GM12878 (cell line): ENCODE results near the gene CNPY2. TPM values are rescaled to one million over a fixed set of nuclear protein-coding genes. Genes with fewer than 3 reads are reported as not detected.

Source experiments
- ATAC-seq: fragments of 200-7000 bp; cut with Tn5 transposase; 3 replicates; pipeline ENCODE4 v1.9.1; 2020; ENCODE audit warnings: mild to moderate bottlenecking, moderate library complexity
- BruUV-seq: library from RNA; stranded (reverse); fragments of 400-500 nt; replicated peaks from 2 replicates; lab custom pipeline; 2021; lab: Mats Ljungman, UMichigan
- CTCF ChIA-PET: fragments of 300-600 bp; sonication (Branson Sonifier 250); formaldehyde crosslinking; extraction: SDS; loops from one replicate; lab custom pipeline; 2021; ENCODE audit warnings: inconsistent platforms; lab: Yijun Ruan, JAX
- POLR2A ChIA-PET: fragments of 350-600 bp; formaldehyde crosslinking; extraction: SDS; loops from one replicate; lab custom pipeline; 2021; ENCODE audit warnings: inconsistent platforms; lab: Charles Lee
- RAD21 ChIA-PET: fragments of 300-600 bp; sonication (Branson Sonifier 250); formaldehyde crosslinking; loops from one replicate; lab custom pipeline; 2023; ENCODE audit warnings: antibody characterized with exemption; ENCODE audit not compliant: unreplicated experiment; lab: Charles Lee
- SMC1A ChIA-PET: fragments of 300-600 bp; sonication (Branson Sonifier 250); formaldehyde crosslinking; loops from one replicate; lab custom pipeline; 2023; ENCODE audit not compliant: unreplicated experiment, uncharacterized antibody; lab: Charles Lee
- DNase-seq: peaks from one replicate; pipeline ENCODE4 v3.0.0-alpha.2; 2011; ENCODE audit warnings: low read depth, low spot score
- FAIRE-seq: peaks from 3 replicates; lab custom pipeline; 2011; peaks lifted over from hg19 to GRCh38; lab: Jason Lieb, UNC
- H2AFZ ChIP-seq: 2 replicates; pipeline ENCODE4 v1.6.0; 2011; ENCODE audit warnings: low read depth, low read length, control low read depth; ENCODE audit not compliant: control insufficient read depth
- H3K27ac ChIP-seq: 2 replicates; pipeline ENCODE4 v1.5.1; 2011; ENCODE audit warnings: control low read depth; ENCODE audit not compliant: control insufficient read depth, insufficient read depth
- H3K27me3 ChIP-seq, 2 experiments: replicated peaks in 1 of 2; 2 replicates each; pipeline versions ENCODE4 v1.6.0 to v1.6.1; 2011; ENCODE audit warnings: low read length in 1 of 2; ENCODE audit not compliant: control insufficient read depth in 2 of 2, insufficient read depth in 2 of 2
- H3K36me3 ChIP-seq, 2 experiments: 2 replicates each; pipeline ENCODE4 v1.5.1; 2011; ENCODE audit warnings: low read length in 1 of 2; ENCODE audit not compliant: control insufficient read depth in 2 of 2, insufficient read depth in 2 of 2
- H3K4me1 ChIP-seq: 2 replicates; pipeline ENCODE4 v1.6.1; 2011; ENCODE audit warnings: mild to moderate bottlenecking, low read length, moderate library complexity, mixed read lengths; ENCODE audit not compliant: control insufficient read depth, insufficient read depth
- H3K4me2 ChIP-seq: 2 replicates; pipeline ENCODE4 v1.6.0; 2011; ENCODE audit warnings: control low read depth; ENCODE audit not compliant: control insufficient read depth, insufficient read depth
- H3K4me3 ChIP-seq: fragments of 200-600 bp; sonication (generic); 2 replicates; pipeline ENCODE4 v1.5.1; 2016
- H3K79me2 ChIP-seq: 2 replicates; pipeline ENCODE4 v1.6.0; 2011; ENCODE audit warnings: low read length; ENCODE audit not compliant: control insufficient read depth, insufficient read depth
- H3K9ac ChIP-seq: 2 replicates; pipeline ENCODE4 v1.8.0; 2011; ENCODE audit warnings: low read length, control low read depth, mixed read lengths; ENCODE audit not compliant: control insufficient read depth, insufficient read depth
- H3K9me3 ChIP-seq: replicated peaks from 3 replicates; pipeline ENCODE4 v1.5.1; 2011; ENCODE audit warnings: mild to moderate bottlenecking, low read length; ENCODE audit not compliant: control insufficient read depth, insufficient read depth
- H4K20me1 ChIP-seq: 2 replicates; pipeline ENCODE4 v1.6.0; 2011; ENCODE audit not compliant: control insufficient read depth, insufficient read depth
- ATF2 ChIP-seq: IDR thresholded peaks from 2 replicates; pipeline ENCODE4 v1.6.1; 2012; ENCODE audit warnings: low read length, inconsistent platforms
- BHLHE40 ChIP-seq, 2 experiments: fragments of 450-650 bp in 1 of 2; IDR thresholded peaks; 2 replicates each; pipeline ENCODE4 v1.6.1; 2011 to 2017; ENCODE audit warnings: low read depth in 2 of 2, borderline replicate concordance in 1 of 2, improper control_type of control experiment in 1 of 2, low read length in 1 of 2, mild to moderate bottlenecking in 1 of 2
- CEBPZ ChIP-seq: fragments of 150-350 bp; IDR thresholded peaks from 2 replicates; pipeline ENCODE4 v1.6.1; 2016; ENCODE audit warnings: low read depth, low read length
- E2F4 ChIP-seq: IDR thresholded peaks from 2 replicates; pipeline ENCODE4 v1.6.1; 2012; ENCODE audit warnings: low read depth, low read length, improper control_type of control experiment
- EED ChIP-seq: sonication (generic); IDR thresholded peaks from 2 replicates; pipeline ENCODE4 v1.6.1; 2016; ENCODE audit warnings: antibody characterized with exemption, low read depth
- ESRRA ChIP-seq: IDR thresholded peaks from 2 replicates; pipeline ENCODE4 v1.6.1; 2012; ENCODE audit warnings: mild to moderate bottlenecking, low read length, improper control_type of control experiment
- HCFC1 ChIP-seq: fragments of 150-350 bp; IDR thresholded peaks from 2 replicates; pipeline ENCODE4 v1.6.1; 2014; ENCODE audit warnings: low read length
- HDAC2 ChIP-seq: fragments of 200-600 bp; sonication (generic); IDR thresholded peaks from 2 replicates; pipeline ENCODE4 v1.6.1; 2017
- IKZF2 ChIP-seq, 2 experiments: fragments of 450-650 bp; IDR thresholded peaks; 2 replicates each; pipeline ENCODE4 v1.6.1; 2017; ENCODE audit warnings: mild to moderate bottlenecking in 2 of 2, moderate library complexity in 2 of 2
- KAT2A ChIP-seq: conservative IDR thresholded peaks from 2 replicates; pipeline ENCODE4 v1.6.1; 2011; ENCODE audit warnings: low read depth, low read length; ENCODE audit not compliant: control insufficient read depth
- NFXL1 ChIP-seq: fragments of 450-650 bp; IDR thresholded peaks from 2 replicates; pipeline ENCODE4 v1.6.1; 2017; ENCODE audit warnings: antibody characterized with exemption, mild to moderate bottlenecking, borderline replicate concordance
- RAD21 ChIP-seq: IDR thresholded peaks from 2 replicates; pipeline ENCODE4 v1.6.1; 2011; ENCODE audit warnings: mild to moderate bottlenecking, low read depth, low read length, moderate library complexity; ENCODE audit not compliant: insufficient read depth
- SMARCA5 ChIP-seq: fragments of 450-650 bp; IDR thresholded peaks from 2 replicates; pipeline ENCODE4 v1.6.1; 2017; ENCODE audit warnings: mild to moderate bottlenecking
- ZBTB11 ChIP-seq: fragments of 450-650 bp; formaldehyde crosslinking; IDR thresholded peaks from 2 replicates; pipeline ENCODE4 v1.5.0; 2022; ENCODE audit warnings: mild to moderate bottlenecking, missing genetic modification characterization
- WGBS: methylation state at CpG from one replicate; pipeline ENCODE4 v1.1.6; 2016; ENCODE audit warnings: low lambda C conversion rate; ENCODE audit not compliant: insufficient replicate concordance, insufficient coverage; ENCODE audit errors: missing lambda C conversion rate; 5-methylcytosine and 5-hydroxymethylcytosine counted together
- in situ Hi-C: fragments of 300-500 bp; cut with MboI; formaldehyde crosslinking; loops from 9 replicates; pipeline ENCODE4 v1.14.3; 2018; ENCODE audit warnings: mixed read lengths
- intact Hi-C: fragments of 100-400 bp; cut with micrococcal nuclease; formaldehyde crosslinking; loops from one replicate; pipeline ENCODE4 v1.14.2; 2022; ENCODE audit not compliant: unreplicated experiment
- polyA plus RNA-seq, 11 experiments: library from polyadenylated mRNA; depleted of rRNA in 4 of 11; unstranded in 6 of 11; stranded (reverse) in 5 of 11; fragments of >200 nt; fragmentation: Nextera tagmentation in 4 of 11; fragmentation: Illumina TruSeq in 1 of 11; extraction: Ambion mirVana in 4 of 11; extraction: Trizol in 1 of 11; gene quantifications; 1 replicate in 1 of 11; 2 replicates in 10 of 11; pipeline versions ENCODE4 v1.2.1 to v1.2.3, GENCODE V29; 2011 to 2016; ENCODE audit warnings: inconsistent platforms in 2 of 11, missing spikeins in 2 of 11, low read depth in 1 of 11
- total RNA-seq, 4 experiments: library from RNA; depleted of rRNA in 3 of 4; stranded (reverse); fragments of >200 nt in 3 of 4; fragmentation: Illumina TruSeq in 1 of 4; extraction: Trizol in 1 of 4; gene quantifications; 2 replicates each; pipeline versions ENCODE4 v1.2.1 to v1.2.3, GENCODE V29; 2013 to 2021

Gene CNPY2
- total and polyA plus RNA-seq, 10 of the 15 experiments (the other 5 are each of a cell fraction or from before 2014, with no cell fraction given), result 25.0 to 276 (median 87.8) TPM

GRCh38 chr12:56307221-56307965, 8.4 kb downstream of the CNPY2 start:
- SMC1A ChIA-PET, result interaction anchor here (1.3 kb wide), 1 partner anchor 157 kb away, joined by 4 read pairs; no protein-coding TSS in a partner anchor

More at GRCh38 chr12:56307221-56307965, 8.4 kb downstream of the CNPY2 start:
- DNase-seq (no peak), ATAC-seq (no peak), FAIRE-seq (no peak)
- no peak overlapping the region for H3K27ac ChIP-seq
- no peak overlapping the region for H3K4me2 ChIP-seq
- no peaks in the 10 kb centered on the region for H3K27me3 ChIP-seq
- in situ Hi-C loops (no loop called here), intact Hi-C loops (no loop called here)
- RAD21 ChIA-PET, result interaction anchor here (0.9 kb wide), 1 partner anchor 101 kb away, joined by 3 read pairs; no protein-coding TSS in a partner anchor
- no peaks in the 10 kb centered on the region for H4K20me1 ChIP-seq
- 99% methylated on average over 4 of the region's 7 CpGs for WGBS
- no peaks in the 10 kb centered on the region for H3K79me2 ChIP-seq
- no TSS peak for BruUV-seq
- TF ChIP-seq ESRRA (no peak), EED (no peak), HCFC1 (no peak), E2F4 (no peak), IKZF2 (IDR thresholded peaks at IDR 0.05) (no peak), ATF2 (no peak), BHLHE40 (IDR thresholded peaks at IDR 0.05; ENCODE audit: borderline replicate concordance in 1 of 2, low read depth in 2 of 2, low read length in 1 of 2) (no peak), CEBPZ (no peak), HDAC2 (no peak), NFXL1 (no peak), SMARCA5 (no peak), ZBTB11 (no peak), RAD21 (no peak), KAT2A (no peak)
- CTCF ChIA-PET, result interaction anchor here (0.7 to 2.6 kb wide), 5 partner anchors 9 to 157 kb away, joined by 3 to 9 read pairs (median 3); partner anchors contain the start of genes CNPY2 and TIMELESS
- H3K4me3 ChIP-seq, result no peak overlapping the region
- POLR2A ChIA-PET, result interaction anchor here (0.7 kb wide), 1 partner anchor 9 kb away, joined by 3 read pairs; no protein-coding TSS in a partner anchor
- H3K9ac ChIP-seq, result no peak overlapping the region
- H2AFZ ChIP-seq, result no peak overlapping the region
- H3K9me3 ChIP-seq, result no peaks in the 10 kb centered on the region
- H3K4me1 ChIP-seq, result peaks cover 4% of the 10 kb centered on the region; the same call in 1 of the 2 replicates
- peaks cover 1 to 14% of the 10 kb centered on the region in 2 experiments for H3K36me3 ChIP-seq
